ENCODE results near the gene ASAP3.

The ASAP3 gene

GRCh38 chr1:23422241-23422877 is 61.6 kb downstream of the ASAP3 start:
- DNase-seq: peak; percentile 67

GRCh38 chr1:23421753-23422240 is 62.2 kb downstream of the ASAP3 start:
- DNase-seq: no peak

- DNase-seq: no peak
Measured at GRCh38 chr1:23421343-23421742, 62.6 kb downstream of the ASAP3 start.

GRCh38 chr1:23420778-23421177 is 63.2 kb downstream of the ASAP3 start:
- no peak for DNase-seq

- DNase-seq: no peak
Measured at GRCh38 chr1:23419180-23419579, 64.8 kb downstream of the ASAP3 start.

GRCh38 chr1:23417570-23417969 is 66.4 kb downstream of the ASAP3 start:
- no peak for DNase-seq

- no peak for DNase-seq
Measured at GRCh38 chr1:23416964-23417363, 67.0 kb downstream of the ASAP3 start.

- no peak for DNase-seq
Measured at GRCh38 chr1:23408797-23409290, 75.1 kb downstream of the ASAP3 start.

- DNase-seq: no peak
Measured at GRCh38 chr1:23407016-23407630, 76.9 kb downstream of the ASAP3 start.

- DNase-seq: no peak
Measured at GRCh38 chr1:23405946-23406345, 78.0 kb downstream of the ASAP3 start.

GRCh38 chr1:23403735-23404486 is 80.1 kb downstream of the ASAP3 start:
- DNase-seq: peak; percentile 76

- DNase-seq: no peak
Measured at GRCh38 chr1:23403355-23403734, 80.6 kb downstream of the ASAP3 start.

- DNase-seq: peak; percentile 54
Measured at GRCh38 chr1:23403038-23403336, 81.0 kb downstream of the ASAP3 start.

- peak; percentile 84 for DNase-seq
Measured at GRCh38 chr1:23402286-23403037, 81.5 kb downstream of the ASAP3 start.

GRCh38 chr1:23401313-23401712 is 82.7 kb downstream of the ASAP3 start:
- DNase-seq: no peak

GRCh38 chr1:23400324-23401114 is 83.5 kb downstream of the ASAP3 start:
- peak; percentile 12 for DNase-seq

- DNase-seq: no peak
Measured at GRCh38 chr1:23399229-23399628, 84.8 kb downstream of the ASAP3 start.

GRCh38 chr1:23397908-23398307 is 86.1 kb downstream of the ASAP3 start:
- no peak for DNase-seq

- no peak for DNase-seq
Measured at GRCh38 chr1:23396380-23396779, 87.6 kb downstream of the ASAP3 start.

GRCh38 chr1:23395849-23396248 is 88.1 kb downstream of the ASAP3 start:
- no peak for DNase-seq

- no peak for DNase-seq
Measured at GRCh38 chr1:23395154-23395724, 88.7 kb downstream of the ASAP3 start.

GRCh38 chr1:23394684-23395083 is 89.3 kb downstream of the ASAP3 start:
- DNase-seq: no peak
